Panc1 (cell line): ENCODE results near the gene TPSB2.

Experiments
- CTCF ChIP-seq: fragments of 450-650 bp; IDR thresholded peaks from 2 replicates; pipeline ENCODE4 v1.5.1; 2017; ENCODE audit warnings: mild to moderate bottlenecking
- POLR2AphosphoS5 ChIP-seq: IDR thresholded peaks from 2 replicates; pipeline ENCODE4 v1.6.1; 2012; ENCODE audit warnings: mild to moderate bottlenecking, low read depth, low read length, moderate library complexity
- REST ChIP-seq, 2 experiments: IDR thresholded peaks; 2 replicates each; pipeline ENCODE4 v1.6.1; 2011 to 2012; ENCODE audit warnings: low read depth in 2 of 2, control low read depth in 1 of 2, low read length in 1 of 2, mild to moderate bottlenecking in 1 of 2, moderate library complexity in 1 of 2; ENCODE audit not compliant: insufficient read depth in 1 of 2
- SIN3A ChIP-seq: IDR thresholded peaks from 2 replicates; pipeline ENCODE4 v1.6.1; 2012; ENCODE audit warnings: low read depth, mild to moderate bottlenecking, low read length, moderate library complexity, borderline replicate concordance; ENCODE audit not compliant: insufficient read depth
- TCF7L2 ChIP-seq: IDR thresholded peaks from 2 replicates; pipeline ENCODE4 v1.6.1; 2011; ENCODE audit warnings: mild to moderate bottlenecking, low read depth, low read length, inconsistent platforms

GRCh38 chr16:1182950-1183907 is 46.8 kb downstream of the TPSB2 start:
- TF ChIP-seq SIN3A (no peak), CTCF (no peak), POLR2AphosphoS5 (no peak), REST (IDR thresholded peaks at IDR 0.05; ENCODE audit: insufficient read depth in 1 of 2, low read depth in 2 of 2, low read length in 1 of 2) (no peak), TCF7L2 (no peak)
